Activated gamma-delta T cell treated with anti-CD3 and anti-CD28 coated beads, Interleukin-2, amount 50 U/mL, for 16 hours (primary cell): ENCODE measurements around the gene NBPF3.
"Not testable (repeated sequence)": the region's sequence is repeated elsewhere in the genome, so short reads cannot be mapped to it uniquely, and the experiment has no call there.

ENCODE experiments used
- DNase-seq: peaks from one replicate; pipeline ENCODE4 v3.0.0-alpha.2; 2020; ENCODE audit warnings: low read depth

NBPF3 gene

GRCh38 chr1:21496063-21496462 lies 56.1 kb downstream of the NBPF3 start:
- no peak for DNase-seq

GRCh38 chr1:21496886-21497285 lies 56.9 kb downstream of the NBPF3 start:
- DNase-seq: no peak

GRCh38 chr1:21497466-21498061 lies 57.6 kb downstream of the NBPF3 start:
- no peak for DNase-seq

- no peak for DNase-seq
Observed at GRCh38 chr1:21499283-21499950, 59.5 kb downstream of the NBPF3 start.

- DNase-seq: no peak
Observed at GRCh38 chr1:21503706-21504377, 63.9 kb downstream of the NBPF3 start.

GRCh38 chr1:21506804-21507203 lies 66.9 kb downstream of the NBPF3 start:
- no peak for DNase-seq

- DNase-seq: no peak
Observed at GRCh38 chr1:21507511-21508270, 67.8 kb downstream of the NBPF3 start.

- DNase-seq: peak; percentile 30
Observed at GRCh38 chr1:21508580-21509350, 68.8 kb downstream of the NBPF3 start.

GRCh38 chr1:21509351-21510112 lies 69.6 kb downstream of the NBPF3 start, which contains the start of gene ALPL:
Gene ALPL, plus strand, starts transcription at chr1:21509423. Its CDS starts 44,659 bp downstream, at chr1:21554082.
- DNase-seq: no peak

GRCh38 chr1:21510113-21510493 lies 70.2 kb downstream of the NBPF3 start:
- DNase-seq: no peak

- DNase-seq: no peak
Observed at GRCh38 chr1:21510885-21511578, 71.1 kb downstream of the NBPF3 start.

GRCh38 chr1:21511579-21512522 lies 71.9 kb downstream of the NBPF3 start:
- no peak for DNase-seq

- DNase-seq: no peak
Observed at GRCh38 chr1:21514245-21514644, 74.3 kb downstream of the NBPF3 start.

GRCh38 chr1:21517161-21517589 lies 77.2 kb downstream of the NBPF3 start:
- no peak for DNase-seq

- no peak for DNase-seq
Observed at GRCh38 chr1:21517660-21518480, 77.9 kb downstream of the NBPF3 start.

- DNase-seq: no peak
Observed at GRCh38 chr1:21518774-21519455, 79.0 kb downstream of the NBPF3 start.

- not testable (repeated sequence) for DNase-seq
Observed at GRCh38 chr1:21519486-21520070, 79.6 kb downstream of the NBPF3 start.
